Body of pancreas (tissue), 4 donors: Measurements from ENCODE around the gene TUFT1.

Source experiments
- POLR2A ChIP-seq, 3 donors: fragments of 450-650 bp; IDR thresholded peaks; one replicate each; pipeline ENCODE4 v1.6.1; 2016; ENCODE audit warnings: antibody characterized with exemption in 3 of 3, mild to moderate bottlenecking in 2 of 3
- TF ChIP-seq, protein P1 (sequence below), 7 experiments: fragments of 450-650 bp in 4 of 7; fragments of 200-600 bp in 3 of 7; sonication (generic) in 3 of 7; IDR thresholded peaks; one replicate each; pipeline ENCODE4 v1.5.1; 2016 to 2019; ENCODE audit warnings: antibody characterized with exemption in 7 of 7

- TF ChIP-seq, protein P1, sequence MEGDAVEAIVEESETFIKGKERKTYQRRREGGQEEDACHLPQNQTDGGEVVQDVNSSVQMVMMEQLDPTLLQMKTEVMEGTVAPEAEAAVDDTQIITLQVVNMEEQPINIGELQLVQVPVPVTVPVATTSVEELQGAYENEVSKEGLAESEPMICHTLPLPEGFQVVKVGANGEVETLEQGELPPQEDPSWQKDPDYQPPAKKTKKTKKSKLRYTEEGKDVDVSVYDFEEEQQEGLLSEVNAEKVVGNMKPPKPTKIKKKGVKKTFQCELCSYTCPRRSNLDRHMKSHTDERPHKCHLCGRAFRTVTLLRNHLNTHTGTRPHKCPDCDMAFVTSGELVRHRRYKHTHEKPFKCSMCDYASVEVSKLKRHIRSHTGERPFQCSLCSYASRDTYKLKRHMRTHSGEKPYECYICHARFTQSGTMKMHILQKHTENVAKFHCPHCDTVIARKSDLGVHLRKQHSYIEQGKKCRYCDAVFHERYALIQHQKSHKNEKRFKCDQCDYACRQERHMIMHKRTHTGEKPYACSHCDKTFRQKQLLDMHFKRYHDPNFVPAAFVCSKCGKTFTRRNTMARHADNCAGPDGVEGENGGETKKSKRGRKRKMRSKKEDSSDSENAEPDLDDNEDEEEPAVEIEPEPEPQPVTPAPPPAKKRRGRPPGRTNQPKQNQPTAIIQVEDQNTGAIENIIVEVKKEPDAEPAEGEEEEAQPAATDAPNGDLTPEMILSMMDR (IDR thresholded peaks at IDR 0.05), result no peak
- no peak for TF ChIP-seq POLR2A (IDR thresholded peaks at IDR 0.05)
Observed at GRCh38 chr1:151624783-151625182, 84.7 kb downstream of the TUFT1 start.
